Activated CD8-positive, alpha-beta memory T cell treated with anti-CD3 and anti-CD28 coated beads for 1 hour (primary cell): ENCODE results near the gene RPP38.

Experiments used
- DNase-seq, 2 donors: peaks; one replicate each; pipeline ENCODE4 v3.0.0-alpha.2; 2020; ENCODE audit warnings: low read depth in 1 of 2; ENCODE audit errors: extremely low read depth in 1 of 2

Gene RPP38, protein sequence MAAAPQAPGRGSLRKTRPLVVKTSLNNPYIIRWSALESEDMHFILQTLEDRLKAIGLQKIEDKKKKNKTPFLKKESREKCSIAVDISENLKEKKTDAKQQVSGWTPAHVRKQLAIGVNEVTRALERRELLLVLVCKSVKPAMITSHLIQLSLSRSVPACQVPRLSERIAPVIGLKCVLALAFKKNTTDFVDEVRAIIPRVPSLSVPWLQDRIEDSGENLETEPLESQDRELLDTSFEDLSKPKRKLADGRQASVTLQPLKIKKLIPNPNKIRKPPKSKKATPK

DNA sequence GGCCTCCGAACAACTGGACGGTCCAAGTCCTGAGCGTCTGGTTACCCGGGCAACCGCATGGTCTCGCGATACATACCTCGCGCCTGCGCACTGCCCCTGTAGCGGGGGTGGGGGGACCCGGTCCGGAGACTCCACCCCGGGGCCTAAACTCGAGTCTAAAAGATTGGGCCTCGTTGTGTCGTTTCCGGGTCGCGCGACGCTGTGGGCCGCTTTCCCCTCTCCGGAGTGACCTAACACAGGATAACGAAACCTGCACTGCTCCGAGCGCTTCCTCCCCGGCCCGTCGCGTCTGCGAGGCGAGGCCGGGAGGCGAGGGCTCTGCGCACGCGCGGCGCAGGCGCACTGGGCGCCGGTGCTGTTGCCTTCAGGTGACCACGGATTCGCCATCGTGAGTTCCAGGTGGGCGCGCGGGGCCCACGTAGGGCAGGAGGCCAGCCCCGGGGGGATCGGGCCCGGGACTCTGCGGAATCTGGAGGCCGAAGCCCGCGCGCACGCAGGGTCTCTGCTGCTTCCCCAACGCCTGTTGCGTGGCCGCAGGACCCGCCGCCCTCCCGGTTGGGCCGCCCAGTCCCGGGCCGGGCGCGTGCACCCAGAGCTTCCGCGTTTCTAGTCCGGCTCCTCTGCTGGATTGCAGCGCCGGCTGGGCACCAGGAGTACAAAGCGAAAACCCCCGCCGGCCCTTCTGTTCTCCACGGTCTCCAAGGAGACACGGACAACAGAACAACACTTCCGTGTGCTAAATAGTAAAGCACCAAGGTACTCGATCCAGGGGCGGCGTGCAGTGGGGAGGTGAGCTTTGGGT is at the start of gene RPP38:
Gene RPP38 (plus strand): TSS at position 345 of the 802 bp plus-strand sequence. CDS start 5,960 bp downstream, outside the sequence.
- DNase-seq: peak; percentile 85 to 96

DNA sequence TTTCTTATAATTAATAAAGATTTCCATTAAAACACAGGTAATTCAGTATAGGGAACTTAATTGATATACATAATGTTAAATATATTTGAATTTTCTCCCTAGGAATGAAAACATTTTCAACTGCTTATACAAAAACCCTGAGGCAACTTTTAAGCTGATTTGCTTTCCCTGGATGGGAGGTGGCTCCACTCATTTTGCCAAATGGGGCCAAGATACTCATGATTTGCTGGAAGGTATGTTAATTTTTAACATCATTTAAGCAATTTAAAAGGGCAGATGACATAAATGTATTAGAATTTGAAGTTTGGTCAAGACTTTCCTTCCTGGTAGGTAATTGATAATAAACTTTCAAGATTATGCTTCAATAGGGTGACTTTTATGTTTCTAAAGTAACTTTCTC is 47.6 kb upstream of the RPP38 start:
- DNase-seq: no peak

DNA sequence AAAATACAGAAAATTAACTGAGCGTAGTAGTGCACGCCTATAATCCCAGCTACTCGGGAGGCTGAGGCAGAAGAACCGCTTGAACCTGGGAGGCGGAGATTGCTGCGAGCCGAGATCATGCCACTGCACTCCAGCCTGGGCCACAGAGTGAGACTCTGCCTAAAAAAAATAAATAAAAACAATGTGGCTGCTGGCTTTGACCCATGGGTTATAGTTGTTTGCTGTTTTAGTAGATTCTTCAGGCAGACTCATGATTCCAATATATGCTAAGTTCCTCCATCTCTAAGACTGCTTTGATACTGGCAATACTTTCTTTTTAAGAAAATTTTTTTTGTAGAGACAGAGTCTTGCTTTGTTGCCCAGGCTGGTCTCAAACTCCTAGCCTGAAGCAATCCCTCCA is 45.0 kb upstream of the RPP38 start:
- no peak for DNase-seq

DNA sequence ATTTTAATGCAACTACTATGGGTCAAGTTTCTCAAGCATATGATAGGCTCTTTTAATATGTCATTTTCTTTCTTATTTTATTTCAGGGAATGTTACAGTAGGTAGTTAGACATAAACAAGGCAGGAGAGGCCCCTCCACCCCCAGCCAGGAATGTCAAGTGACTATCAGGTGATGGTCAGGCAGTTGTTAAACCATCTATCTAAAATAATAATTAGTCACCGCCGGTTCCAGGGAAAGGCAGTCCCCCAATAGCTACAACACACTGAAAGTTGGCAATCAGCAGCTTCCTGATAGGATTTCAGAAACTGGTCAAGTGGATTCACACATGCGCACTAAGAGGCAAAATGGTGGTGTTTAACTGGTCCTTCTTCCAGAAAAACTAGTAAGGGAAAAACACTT is 44.1 kb upstream of the RPP38 start:
- no peak for DNase-seq

DNA sequence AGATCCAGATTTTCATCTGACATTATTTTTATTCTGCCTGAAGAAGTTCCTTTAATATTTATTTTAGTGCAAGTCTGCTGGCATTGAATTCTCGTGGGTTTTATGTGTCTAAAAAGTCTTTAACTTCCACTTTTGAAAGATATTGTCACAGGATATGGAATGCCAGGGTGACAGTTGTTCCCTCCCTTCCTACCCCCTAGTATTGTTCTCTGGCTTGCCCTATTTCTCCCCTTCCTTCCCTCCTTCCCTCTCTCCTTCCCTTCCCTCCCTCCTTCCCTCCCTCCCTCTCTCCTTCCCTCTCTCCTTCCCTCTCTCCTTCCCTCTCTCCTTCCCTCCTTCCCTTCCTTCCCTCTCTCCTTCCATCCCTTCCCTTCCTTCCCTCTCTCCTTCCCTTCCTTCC is 38.5 kb upstream of the RPP38 start:
- no peak for DNase-seq

DNA sequence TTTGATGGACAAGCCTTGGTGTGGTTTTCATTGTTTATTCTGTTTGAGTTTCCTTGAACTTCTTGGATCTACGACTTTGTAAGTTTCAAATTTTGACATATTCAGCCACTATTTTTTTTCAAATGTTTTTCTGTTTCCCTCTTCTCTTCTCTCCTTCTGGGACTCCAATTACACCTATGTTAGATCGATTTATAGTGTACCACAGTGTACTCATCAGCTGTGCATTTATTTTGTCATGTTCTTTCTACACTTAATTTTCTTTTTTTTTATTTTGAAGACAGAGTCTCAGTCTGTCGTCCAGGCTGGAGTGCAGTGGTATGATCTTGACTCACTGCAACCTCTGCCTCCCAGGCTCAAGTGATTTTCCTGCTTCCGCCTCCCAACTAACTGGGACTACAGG is 37.2 kb upstream of the RPP38 start:
- no peak for DNase-seq

DNA sequence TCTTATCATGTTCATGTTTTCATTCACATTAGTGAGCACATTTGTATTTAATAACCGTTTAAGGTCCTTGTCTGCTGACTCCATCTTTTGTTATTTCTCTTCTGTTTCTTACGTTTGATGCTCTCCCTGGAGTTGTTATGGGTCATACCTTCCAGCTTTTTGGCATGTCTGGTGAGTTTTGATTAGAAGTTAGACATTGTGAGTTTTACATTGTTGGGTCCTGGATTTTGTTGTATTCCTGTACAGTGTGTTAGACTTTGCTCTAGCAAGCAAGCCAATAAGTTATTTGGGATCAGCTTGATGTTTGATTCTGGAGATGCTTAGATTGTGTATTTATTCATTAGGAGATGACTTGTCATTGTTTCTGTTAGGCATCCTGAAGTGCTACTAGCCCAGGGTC is 36.5 kb upstream of the RPP38 start:
- DNase-seq: no peak

DNA sequence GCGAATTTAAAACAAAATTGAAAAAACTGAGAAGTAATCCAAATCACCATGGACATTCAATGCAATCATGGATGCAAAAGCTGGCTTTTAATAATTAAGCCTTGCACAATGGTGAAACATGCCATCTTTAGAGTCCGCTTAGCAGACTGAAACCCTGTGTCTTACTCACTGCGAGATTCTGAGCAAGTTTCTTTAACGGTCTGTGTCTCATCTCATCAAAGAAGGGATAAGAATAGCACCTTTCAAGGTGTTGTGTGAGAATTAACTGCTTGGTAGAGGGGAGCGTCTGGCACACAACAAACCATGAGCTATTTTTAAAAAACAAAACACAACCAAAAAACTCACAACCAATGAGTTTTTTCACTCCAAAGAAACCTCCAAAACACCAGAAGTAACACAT is 30.0 kb upstream of the RPP38 start:
- no peak for DNase-seq

DNA sequence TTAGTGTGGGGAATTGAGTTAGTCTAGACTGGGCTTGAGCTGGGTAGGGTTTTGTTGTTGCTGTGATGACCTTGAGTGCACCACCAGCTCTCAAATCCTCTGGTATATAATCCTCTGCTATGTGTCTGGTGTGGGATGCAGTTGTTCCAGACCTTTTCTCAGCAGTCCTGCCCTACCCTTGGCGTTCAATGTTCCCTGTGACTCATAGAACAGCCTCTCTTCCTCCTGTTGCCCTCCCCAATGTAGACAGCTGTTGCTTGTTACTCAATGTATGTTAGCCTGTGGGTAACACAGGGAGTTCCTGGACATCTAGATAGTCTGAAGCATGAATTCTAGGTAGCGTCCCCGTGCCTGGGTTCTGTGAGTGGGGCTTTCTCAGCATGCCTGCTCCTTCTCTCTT is 28.4 kb upstream of the RPP38 start:
- DNase-seq: no peak

DNA sequence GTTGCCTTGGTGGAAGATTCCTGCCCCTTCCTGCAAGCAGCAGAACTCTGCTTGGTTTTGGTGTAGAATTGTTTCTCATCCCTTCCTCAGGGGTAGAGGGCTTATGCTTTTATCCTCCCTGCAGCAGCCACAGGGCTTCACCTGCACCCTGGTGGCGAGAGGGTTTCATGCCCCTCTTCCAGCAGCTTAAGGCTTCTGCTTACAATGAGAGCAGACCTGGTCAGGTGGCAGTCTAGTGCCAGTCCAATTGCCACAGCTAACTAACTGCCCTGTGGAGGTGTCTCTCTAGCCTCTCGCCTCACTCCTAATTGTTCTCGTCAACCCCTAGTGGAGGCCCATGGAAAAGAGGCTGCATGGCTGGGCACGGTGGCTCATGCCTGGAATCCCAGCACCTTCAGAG is 27.9 kb upstream of the RPP38 start:
- DNase-seq: no peak

DNA sequence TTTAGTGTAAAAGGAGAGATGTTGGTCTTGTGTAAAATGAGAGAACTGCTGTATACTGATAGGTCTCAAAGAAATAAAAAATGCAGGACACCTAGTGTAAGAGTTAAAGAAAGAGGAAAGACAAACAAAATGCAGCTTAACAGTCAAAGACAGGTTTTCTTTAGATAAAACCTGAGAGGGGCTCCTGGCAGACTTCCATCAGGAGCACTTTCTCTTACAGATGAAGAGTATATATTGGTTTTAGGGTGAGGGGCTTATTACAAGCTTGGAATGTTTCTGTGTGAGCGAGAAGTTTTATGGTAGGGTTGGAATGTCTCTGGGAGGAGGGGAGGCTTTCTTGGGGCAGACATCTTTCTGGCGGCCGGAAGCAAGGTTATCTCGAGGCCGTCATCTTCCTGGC is 24.8 kb upstream of the RPP38 start:
- DNase-seq: no peak

DNA sequence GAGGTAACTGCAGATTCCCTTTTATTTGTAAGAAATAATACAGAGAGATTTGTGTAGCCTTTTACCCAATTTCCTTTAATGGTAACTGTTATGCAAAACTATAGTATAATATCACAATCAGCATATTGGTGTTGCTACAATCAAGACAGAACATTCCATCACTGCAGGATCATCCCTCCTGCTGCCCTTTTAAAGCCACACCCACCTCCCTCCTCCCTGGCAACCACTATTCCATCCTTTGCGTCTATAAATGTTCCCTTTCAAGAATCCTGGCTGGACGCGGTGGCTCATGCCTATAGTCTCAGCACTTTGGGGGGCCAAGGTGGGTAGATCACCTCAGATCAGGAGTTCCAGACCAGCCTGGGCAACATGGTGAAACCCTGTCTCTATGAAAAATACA is 21.7 kb upstream of the RPP38 start:
- no peak for DNase-seq

DNA sequence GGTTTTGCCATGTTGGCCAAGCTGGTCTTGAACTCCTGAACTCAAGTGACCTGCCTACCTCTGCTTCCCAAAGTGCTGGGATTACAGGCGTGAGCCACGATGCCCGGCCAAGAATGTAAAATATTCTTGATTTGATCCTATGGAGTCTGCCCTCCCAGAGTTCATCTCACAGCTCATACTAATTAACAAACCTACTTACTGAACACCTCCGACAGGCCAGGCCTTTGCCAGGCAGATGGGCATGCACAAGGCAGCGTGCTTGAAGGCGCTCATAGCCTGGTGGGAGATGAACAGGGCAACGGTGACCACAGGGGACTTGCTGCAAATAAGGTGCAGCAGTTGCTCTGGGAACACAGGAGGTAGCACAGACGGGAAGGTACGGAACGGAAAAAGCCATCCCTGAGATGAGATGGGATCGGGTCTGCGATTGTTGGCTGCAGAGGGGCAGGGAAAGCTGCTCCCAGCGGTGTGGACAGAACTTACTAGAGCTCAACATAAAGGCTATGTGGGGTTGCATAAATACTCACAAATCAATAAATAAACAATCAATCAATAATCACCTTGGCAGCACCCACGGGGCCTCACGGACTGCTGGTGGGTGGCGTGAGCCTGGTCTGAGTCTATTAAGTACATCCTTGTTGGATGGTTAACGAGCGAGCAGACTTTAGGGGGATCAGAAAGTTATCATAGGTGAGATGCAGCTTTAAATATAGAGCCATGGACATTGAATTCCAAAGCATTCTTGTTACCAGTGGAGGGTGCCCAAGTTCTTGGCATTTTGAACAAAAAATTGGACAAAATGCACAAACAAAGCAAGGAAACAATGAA is 13.3 kb upstream of the RPP38 start:
- no peak for DNase-seq

DNA sequence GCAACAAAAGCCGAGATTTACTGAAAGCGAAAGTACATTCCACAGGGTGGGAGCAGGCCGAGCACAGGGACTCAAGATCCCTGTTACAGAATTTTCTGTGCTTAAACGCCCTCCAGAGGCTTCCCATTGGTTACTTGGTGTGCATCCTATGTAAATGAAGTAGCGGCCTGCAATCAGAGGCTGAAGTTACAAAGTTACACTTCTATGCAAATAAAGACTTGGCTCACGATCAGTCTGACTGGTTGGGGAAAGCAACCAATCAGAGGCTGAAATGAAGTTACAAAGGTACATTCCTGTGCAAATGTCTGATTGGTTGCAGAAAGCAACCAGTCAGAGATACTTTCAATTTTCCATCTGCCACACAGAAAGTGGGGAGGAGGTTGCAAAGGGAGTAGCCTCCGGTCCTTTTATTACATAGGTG is 12.6 kb upstream of the RPP38 start:
- no peak for DNase-seq

DNA sequence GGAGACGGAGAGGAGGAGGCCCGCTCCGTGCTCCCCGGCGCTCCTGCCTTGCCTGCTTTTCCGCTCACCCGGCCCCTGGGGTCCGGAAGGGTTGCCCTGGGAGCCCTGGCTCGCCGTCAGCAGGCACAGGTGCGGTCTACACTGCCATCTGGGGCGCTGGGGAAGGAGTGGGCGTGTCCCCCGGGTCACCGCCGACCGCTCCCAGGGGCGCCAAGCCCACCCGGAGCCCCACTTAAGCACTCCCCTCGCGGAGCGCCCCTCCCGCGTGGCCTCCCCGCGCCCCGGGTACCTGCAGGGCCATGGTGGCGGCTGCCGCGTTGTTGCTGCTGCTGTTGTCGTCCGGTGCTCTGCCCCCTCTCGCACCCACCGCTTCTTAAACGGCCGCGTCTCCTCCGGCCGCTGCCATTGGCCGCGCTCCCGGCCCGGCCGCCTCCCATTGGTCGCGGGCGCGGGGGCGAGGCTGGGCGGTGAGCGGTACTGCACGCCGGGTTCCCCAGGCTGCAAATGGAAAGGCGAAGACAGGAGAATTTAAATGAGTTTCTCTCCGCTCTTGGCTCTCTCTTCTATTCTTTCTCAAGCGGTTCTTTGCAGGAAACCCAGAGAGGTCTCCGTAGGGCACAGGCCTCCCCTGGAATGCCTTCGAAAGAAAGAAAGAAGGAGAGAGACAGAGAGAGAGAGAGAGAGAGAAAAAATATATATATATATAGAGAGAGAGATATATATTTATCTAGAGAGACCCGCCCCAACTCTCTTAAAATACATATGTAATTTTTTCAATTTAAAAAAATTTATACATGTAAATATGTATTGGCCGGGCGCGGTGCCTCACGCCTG is 8.5 kb upstream of the RPP38 start, which contains the start of gene ACBD7:
Gene ACBD7 (minus strand): TSS at position 349 of the 834 bp plus-strand sequence. CDS start 48 bp downstream, at position 301.
- peak; percentile 37 to 67 for DNase-seq

DNA sequence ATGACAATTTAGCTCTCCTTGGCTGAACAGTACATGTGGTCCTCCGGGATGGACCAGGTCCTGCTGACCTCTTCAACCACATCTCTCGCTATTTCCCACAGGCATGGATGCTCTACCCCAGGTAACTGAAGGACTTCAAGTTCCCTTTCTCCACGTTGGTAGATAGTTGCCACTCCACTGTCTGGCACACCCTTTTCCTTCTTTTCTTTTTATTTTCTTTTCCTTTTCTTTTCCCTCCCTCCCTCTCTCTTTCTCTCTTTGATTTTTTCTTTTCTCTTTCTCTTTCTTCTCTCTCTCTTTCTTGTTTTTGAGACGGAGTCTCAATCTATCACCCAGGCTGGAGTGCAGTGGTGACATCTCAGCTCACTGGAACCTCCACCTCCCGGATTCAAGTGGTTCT is 5.7 kb upstream of the RPP38 start:
- DNase-seq: no peak

DNA sequence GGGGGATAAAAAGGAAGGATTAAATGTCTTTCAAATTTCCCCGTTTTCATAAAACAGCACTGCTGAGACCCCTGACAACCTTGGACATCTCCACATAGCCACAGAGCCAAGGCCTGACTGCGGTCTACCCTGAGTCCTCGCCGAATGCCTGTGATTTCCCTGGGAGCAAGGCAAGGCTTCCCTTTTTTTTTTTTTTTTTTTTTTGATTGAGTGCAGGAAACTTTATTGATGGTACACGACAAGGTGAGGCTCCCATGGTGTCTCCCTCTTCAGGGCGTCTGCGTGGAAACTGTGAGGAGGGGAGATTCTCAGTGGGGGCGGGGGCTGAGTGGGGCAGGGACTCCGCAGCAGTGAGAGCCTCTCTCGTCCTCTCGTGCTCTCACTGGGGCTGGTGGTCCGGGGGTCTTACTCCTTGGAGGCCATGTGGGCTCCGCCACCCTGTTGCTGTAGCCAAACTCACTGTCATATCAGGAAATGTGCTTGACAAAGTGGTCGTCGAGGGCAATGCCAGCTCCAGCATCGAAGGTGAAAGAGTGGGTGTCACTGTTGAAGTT is 4.2 kb upstream of the RPP38 start:
- DNase-seq: no peak

DNA sequence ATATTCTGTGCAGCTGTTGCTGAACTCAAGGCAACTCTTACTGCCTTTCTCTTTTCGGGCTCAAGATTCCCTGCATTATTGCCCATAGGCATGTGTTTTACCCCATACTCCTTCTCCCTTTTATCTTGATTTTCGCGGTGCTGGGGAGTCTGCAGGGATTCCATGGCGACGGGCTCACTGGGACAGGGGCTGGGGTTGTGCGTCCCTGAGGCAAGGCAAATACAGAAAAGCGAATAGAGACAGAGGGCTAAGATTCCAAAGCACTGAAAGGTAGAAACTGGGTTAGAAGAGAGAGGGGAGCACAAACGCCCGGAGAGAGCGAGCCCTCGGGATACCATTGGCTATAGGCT is 519 bp upstream of the RPP38 start:
- no peak for DNase-seq

DNA sequence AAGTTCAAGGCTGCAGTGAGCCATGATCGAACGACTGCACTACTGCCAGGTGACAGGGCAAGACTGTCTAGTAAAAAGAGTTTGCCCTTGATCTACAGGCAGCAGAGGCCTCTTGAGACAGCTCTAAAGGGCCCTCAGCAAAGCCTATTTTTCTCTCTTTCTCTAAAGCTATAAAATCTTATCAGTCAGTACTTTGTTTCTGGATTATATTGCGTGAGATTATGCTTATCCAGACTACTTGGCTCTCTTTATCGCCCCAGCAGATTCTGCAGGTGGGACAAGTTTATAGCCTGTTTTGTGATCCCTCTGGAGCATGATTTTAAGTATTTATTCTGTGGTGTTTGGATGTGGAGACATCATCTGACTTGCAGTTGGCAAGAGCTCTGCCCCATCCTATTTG is 2.7 kb downstream of the RPP38 start:
- DNase-seq: no peak

DNA sequence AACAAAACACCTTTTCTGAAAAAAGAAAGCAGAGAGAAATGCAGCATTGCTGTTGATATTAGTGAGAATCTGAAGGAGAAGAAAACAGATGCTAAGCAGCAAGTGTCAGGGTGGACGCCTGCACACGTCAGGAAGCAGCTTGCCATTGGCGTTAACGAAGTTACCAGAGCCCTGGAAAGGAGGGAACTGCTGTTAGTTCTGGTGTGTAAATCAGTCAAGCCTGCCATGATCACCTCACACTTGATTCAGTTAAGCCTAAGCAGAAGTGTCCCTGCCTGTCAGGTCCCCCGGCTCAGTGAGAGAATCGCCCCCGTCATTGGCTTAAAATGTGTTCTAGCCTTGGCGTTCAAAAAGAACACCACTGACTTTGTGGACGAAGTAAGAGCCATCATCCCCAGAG is 6.4 kb downstream of the RPP38 start:
- no peak for DNase-seq
